Measurements from ENCODE around the gene SCAF4.
"Not testable (repeated sequence)": the region's sequence is repeated elsewhere in the genome, so short reads cannot be mapped to it uniquely, and the experiment has no call there.

Gene SCAF4

GRCh38 chr21:31671146-31671716 is 60.7 kb downstream of the SCAF4 start:
- TF ChIP-seq CTCF (IDR thresholded peaks at IDR 0.05; ENCODE audit: borderline replicate concordance, insufficient read depth, low read depth, low read length): no peak
- H3K4me3 ChIP-seq (ENCODE audit: low read depth, low read length): no peak overlapping the region

- H3K4me3 ChIP-seq (ENCODE audit: low read depth, low read length): no peak overlapping the region
- TF ChIP-seq CTCF (IDR thresholded peaks at IDR 0.05; ENCODE audit: borderline replicate concordance, insufficient read depth, low read depth, low read length): no peak
Measured at GRCh38 chr21:31670070-31670469, 61.8 kb downstream of the SCAF4 start.

- TF ChIP-seq CTCF (IDR thresholded peaks at IDR 0.05; ENCODE audit: borderline replicate concordance, insufficient read depth, low read depth, low read length): no peak
- no peak overlapping the region for H3K4me3 ChIP-seq (ENCODE audit: low read depth, low read length)
Measured at GRCh38 chr21:31668651-31669491, 63.0 kb downstream of the SCAF4 start.

GRCh38 chr21:31667639-31668038 is 64.3 kb downstream of the SCAF4 start:
- no peak overlapping the region for H3K4me3 ChIP-seq (ENCODE audit: low read depth, low read length)
- no peak for TF ChIP-seq CTCF (IDR thresholded peaks at IDR 0.05; ENCODE audit: borderline replicate concordance, insufficient read depth, low read depth, low read length)

GRCh38 chr21:31667132-31667531 is 64.8 kb downstream of the SCAF4 start:
- no peak overlapping the region for H3K4me3 ChIP-seq (ENCODE audit: low read depth, low read length)
- no peak for TF ChIP-seq CTCF (IDR thresholded peaks at IDR 0.05; ENCODE audit: borderline replicate concordance, insufficient read depth, low read depth, low read length)

GRCh38 chr21:31666445-31667010 is 65.4 kb downstream of the SCAF4 start:
- no peak for TF ChIP-seq CTCF (IDR thresholded peaks at IDR 0.05; ENCODE audit: borderline replicate concordance, insufficient read depth, low read depth, low read length)
- H3K4me3 ChIP-seq (ENCODE audit: low read depth, low read length): no peak overlapping the region

GRCh38 chr21:31665869-31666268 is 66.0 kb downstream of the SCAF4 start:
- H3K4me3 ChIP-seq (ENCODE audit: low read depth, low read length): not testable (repeated sequence)

Measured in GM12875 (cell line).